HG03571 (cell line): Measurements from ENCODE around the gene SRSF7.
"Not testable (repeated sequence)": the region's sequence is repeated elsewhere in the genome, so short reads cannot be mapped to it uniquely, and the experiment has no call there.

Source experiments
- ATAC-seq: cut with Tn5 transposase; IDR thresholded peaks from one replicate; pipeline ENCODE4 v1.9.1; 2021; ENCODE audit not compliant: unreplicated experiment

The SRSF7 gene

GRCh38 chr2:38733300-38733971 is 17.7 kb downstream of the SRSF7 start:
- ATAC-seq: no peak

DNA sequence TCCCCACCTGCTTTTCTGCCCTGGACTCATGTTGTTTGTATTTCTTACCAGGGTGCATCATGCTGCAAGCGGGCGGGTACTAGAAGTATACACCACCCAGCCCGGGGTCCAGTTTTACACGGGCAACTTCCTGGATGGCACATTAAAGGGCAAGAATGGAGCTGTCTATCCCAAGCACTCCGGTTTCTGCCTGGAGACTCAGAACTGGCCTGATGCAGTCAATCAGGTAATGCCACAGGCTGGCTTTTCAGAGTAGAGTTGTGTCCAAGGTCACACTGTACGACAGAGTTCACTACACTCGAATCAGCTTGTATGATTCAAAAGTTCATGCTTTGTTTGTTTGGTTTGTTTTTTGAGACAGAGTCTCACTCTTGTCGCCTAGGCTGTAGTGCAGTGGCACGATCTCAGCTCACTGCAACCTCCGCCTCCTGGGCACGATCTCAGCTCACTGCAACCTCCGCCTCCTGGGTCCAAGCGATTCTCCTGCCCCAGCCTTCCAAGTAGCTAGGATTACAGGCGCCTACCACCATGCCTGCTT is 19.4 kb downstream of the SRSF7 start:
- no peak for ATAC-seq

DNA sequence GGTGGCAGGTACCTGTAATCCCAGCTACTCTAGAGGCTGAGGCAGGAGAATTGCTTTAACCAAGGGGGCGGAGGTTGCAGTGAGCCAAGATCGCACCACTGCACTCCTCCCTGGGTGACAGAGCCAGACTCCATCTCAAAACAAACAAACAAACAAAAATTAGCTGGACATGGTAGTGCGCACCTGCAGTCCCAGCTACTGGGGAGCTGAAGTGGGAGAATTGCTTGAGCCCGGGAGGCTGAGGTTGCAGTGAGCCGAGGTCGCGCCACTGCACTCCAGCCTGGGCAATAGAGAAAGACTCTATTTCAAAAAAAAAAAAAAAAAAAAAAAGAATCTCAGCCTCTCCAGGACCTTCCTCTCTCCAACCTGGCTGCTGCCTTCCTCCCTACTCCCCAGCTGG is 20.1 kb downstream of the SRSF7 start:
- no peak for ATAC-seq

- ATAC-seq: no peak
These were observed 22.5 kb downstream of the SRSF7 start for GRCh38 chr2:38728694-38729093.

GRCh38 chr2:38727661-38728060 is 23.5 kb downstream of the SRSF7 start:
- ATAC-seq: no peak

- ATAC-seq: no peak
These were observed 28.0 kb downstream of the SRSF7 start for GRCh38 chr2:38723173-38723572.

- no peak for ATAC-seq
These were observed 28.7 kb downstream of the SRSF7 start for GRCh38 chr2:38722271-38723061.

DNA sequence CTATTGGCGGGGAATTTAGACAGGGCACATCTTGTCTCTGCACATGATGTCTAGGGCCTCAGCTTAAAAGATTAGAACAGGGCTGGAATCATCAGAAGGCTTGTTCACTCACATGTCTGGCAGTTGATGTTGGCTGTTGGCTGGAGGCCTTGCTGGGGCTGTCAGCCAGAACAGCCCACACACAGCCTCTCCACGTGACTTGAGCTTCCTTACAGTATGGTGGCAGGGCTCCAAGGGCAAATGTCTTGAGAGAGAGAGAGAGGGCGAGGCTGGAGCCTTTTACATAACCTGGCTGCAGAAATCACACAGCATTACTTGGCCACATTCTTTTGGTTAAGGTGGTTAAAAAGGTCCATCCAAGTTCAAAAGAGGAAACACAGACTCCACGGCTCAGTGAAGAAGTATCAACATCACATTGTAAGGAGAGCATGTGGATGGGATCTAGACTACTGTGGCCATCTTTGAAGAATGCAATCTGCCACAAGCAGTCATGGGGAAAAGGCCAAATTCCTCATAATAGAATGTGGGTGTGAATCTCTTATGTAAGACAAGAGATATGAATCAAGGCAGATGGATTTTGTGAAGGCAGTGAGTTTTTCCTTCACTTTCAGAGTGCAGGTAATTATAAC is 30.4 kb downstream of the SRSF7 start:
- no peak for ATAC-seq

DNA sequence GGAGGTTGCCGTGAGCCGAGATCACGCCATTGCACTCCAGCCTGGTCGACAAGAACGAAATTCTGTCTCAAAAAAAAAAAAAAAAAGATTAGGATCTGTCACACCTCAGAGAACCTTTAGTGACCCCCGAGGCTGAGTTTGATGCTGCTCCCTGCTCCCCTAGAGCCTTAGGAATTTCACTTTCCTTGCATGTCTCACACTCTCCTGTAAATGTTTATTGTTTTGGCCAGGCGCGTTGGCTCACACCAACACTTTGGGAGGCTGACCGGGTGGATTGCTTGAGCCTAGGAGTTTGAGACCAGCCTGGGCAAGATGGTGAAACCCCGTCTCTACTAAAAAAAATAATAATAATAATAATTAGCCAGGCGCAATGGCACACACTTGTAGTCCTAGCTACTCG is 31.5 kb downstream of the SRSF7 start:
- ATAC-seq: no peak

- no peak for ATAC-seq
These were observed 32.6 kb downstream of the SRSF7 start for GRCh38 chr2:38718601-38719000.

- no peak for ATAC-seq
These were observed 35.0 kb downstream of the SRSF7 start for GRCh38 chr2:38716185-38716584.

- ATAC-seq: not testable (repeated sequence)
These were observed 36.2 kb downstream of the SRSF7 start for GRCh38 chr2:38714941-38715340.

GRCh38 chr2:38713338-38713737 is 37.8 kb downstream of the SRSF7 start:
- ATAC-seq: no peak

- ATAC-seq: no peak
These were observed 38.3 kb downstream of the SRSF7 start for GRCh38 chr2:38712871-38713270.

DNA sequence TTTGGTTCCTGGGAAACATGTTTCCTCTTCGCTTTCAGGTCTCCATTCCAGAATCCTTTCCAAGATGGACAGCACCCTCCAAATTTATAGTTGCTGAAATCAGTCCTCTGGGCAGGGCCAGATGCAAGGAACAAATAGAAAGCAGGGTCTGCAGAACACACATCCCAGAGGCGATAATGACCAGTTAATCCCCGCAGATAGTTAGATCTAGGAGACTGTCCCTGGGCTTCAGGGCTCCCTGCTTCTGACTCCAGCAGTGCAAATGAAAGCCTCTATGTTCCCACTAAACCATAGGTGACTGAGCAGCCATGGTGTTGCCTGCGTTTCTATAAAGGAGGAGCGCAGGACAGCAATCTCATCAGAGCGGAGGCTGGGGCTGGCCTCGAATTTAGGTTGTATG is 38.7 kb downstream of the SRSF7 start:
- no peak for ATAC-seq

DNA sequence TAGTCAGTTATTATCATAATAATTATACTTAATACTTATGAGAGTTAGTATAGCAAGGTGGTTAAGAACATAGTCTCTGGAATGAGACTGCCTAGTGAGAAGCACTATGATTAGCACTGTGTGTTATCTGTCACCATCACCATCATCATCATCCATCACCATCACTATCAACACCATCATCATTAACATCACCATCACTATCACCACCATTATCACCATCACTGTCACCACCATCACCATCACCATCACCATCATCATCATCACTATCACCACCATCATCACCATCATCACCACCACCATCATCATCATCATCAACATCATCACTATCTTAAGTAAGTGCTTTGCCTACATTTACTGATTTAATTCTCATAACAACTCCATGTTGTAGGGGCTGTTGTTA is 39.6 kb downstream of the SRSF7 start:
- no peak for ATAC-seq

DNA sequence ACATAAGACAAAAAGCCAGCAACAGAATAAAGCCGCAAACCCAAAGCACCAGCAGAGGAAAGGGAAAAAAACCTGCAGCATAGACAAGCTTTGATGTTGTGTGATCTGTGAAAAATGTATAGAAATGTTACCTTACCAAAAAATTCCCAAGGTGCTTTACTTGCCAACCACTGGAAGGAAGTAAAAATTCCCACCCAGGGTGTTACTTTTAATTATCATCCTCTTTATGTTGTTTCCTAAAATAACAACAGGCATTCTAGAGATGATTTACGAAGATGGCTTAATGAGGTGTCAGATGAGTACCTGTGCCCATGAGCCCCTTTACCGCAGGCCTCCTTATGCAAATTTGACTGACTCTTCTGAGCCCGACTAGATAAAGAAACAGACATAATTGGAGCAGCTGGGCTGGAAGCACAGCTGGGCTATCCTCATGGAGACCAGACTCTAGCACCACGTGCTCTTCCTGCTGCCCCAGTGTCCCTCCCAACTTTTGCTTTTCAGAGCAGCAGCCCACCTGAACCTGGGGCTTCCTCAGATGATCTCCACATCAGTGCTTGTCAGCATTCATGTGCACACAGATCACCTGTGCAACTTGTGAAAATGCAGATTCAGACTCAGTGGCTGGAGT is 41.5 kb downstream of the SRSF7 start:
- no peak for ATAC-seq

DNA sequence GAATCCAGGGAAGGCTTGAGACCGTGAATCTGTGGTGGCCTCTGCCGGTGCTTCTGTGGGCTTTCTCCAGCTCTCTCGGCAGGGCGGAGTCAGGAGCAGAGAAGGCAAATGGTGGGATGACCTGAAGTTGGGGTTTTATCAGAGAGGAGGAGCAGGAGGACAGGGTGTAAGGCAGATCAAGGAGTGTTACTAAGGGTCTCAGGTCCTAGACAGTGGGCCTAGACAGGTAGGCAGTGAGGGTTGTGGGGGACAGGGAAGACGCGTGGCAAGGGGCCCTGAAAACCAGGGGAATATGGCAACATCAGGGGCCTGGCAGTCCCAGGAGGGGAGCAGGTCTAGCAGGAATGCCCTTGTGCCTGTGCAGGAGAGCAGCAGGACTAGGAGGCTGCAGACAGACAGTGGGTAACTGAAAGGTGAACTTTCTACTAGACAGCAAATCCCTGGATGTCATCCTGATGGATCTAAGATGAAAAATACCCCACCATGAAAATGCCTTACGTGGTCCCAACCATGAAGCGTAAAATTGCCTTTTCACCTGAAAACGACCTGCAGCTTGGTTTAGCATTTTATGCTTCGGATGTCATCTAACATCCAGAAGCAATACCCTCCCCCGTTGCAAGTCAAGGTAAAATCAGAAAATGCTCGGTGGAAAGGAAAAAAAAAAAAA is 42.1 kb downstream of the SRSF7 start:
- ATAC-seq: no peak

DNA sequence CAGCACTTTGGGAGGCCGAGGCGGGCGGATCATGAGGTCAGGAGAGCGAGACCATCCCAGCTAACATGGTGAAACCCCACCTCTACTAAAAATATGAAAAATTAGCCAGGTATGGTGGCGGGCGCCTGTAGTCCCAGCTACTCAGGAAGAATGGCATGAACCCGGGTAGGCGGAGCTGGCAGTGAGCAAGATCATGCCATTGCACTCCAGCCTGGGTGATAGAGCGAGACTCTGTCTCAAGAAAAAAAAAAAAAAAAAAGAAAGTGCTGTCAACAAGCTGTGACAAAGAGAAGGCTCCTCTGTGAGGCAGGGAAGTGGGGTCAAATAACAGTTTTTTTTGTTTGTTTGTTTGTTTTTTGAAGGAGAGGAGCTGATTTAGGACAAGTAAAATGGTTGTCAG is 42.7 kb downstream of the SRSF7 start:
- ATAC-seq: not testable (repeated sequence)

DNA sequence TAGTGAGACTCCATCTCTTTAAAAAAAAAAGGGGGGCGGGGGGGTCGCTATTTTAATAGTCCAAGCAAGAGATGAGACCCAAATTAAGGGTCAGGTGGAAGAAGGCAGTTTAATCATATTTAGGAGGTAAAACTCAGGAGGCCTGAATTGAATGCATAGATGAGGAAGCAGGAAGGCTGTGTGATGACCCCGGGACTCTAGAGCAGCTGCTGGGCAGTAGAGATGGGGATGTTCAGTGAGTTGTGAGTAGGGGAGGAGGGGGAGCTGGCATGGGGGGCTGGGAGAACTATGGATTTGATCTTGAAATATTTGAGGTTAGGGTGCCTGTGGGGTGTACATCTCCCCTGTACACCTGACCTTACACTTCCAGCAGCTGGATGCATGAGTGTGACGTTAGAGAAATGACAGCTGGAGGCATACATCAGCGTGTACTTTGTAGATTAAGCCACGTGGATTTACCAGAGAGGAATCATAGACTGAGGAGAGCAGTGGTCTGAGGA is 44.3 kb downstream of the SRSF7 start:
- no peak for ATAC-seq

- ATAC-seq: no peak
These were observed 46.5 kb downstream of the SRSF7 start for GRCh38 chr2:38704664-38705063.
